KMS-11 (cell line): ENCODE results near the gene NOS1.

Experiments
- H2AFZ ChIP-seq: fragments of 200-600 bp; sonication (generic); 2 replicates; pipeline ENCODE4 v1.6.1; 2016; ENCODE audit warnings: antibody characterized with exemption, mixed run types, low read depth
- H3K27ac ChIP-seq: fragments of 200-600 bp; sonication (generic); 2 replicates; pipeline ENCODE4 v1.6.1; 2016; ENCODE audit warnings: mild to moderate bottlenecking, mixed run types
- H3K27me3 ChIP-seq: fragments of 200-600 bp; sonication (generic); 2 replicates; pipeline ENCODE4 v1.6.1; 2017; ENCODE audit warnings: mild to moderate bottlenecking, low read depth, mixed run types, moderate library complexity; ENCODE audit not compliant: insufficient read depth
- H3K36me3 ChIP-seq: fragments of 200-600 bp; sonication (generic); 2 replicates; pipeline ENCODE4 v1.6.1; 2017; ENCODE audit warnings: mild to moderate bottlenecking, mixed run types; ENCODE audit not compliant: insufficient read depth
- H3K4me1 ChIP-seq: fragments of 200-600 bp; sonication (generic); 2 replicates; pipeline ENCODE4 v1.6.1; 2016; ENCODE audit warnings: mild to moderate bottlenecking, low read depth, mixed run types; ENCODE audit not compliant: poor library complexity, severe bottlenecking
- H3K4me2 ChIP-seq: fragments of 200-600 bp; sonication (generic); 2 replicates; pipeline ENCODE4 v1.7.0; 2016; ENCODE audit warnings: mild to moderate bottlenecking, mixed run types
- H3K4me3 ChIP-seq: fragments of 200-600 bp; sonication (generic); IDR thresholded peaks from 2 replicates; pipeline ENCODE4 v1.6.1; 2017; ENCODE audit warnings: low read depth, low read length, mixed read lengths; ENCODE audit not compliant: insufficient read depth
- H3K79me2 ChIP-seq: fragments of 200-600 bp; sonication (generic); 2 replicates; pipeline ENCODE4 v1.6.1; 2016; ENCODE audit warnings: low read depth, mixed run types; ENCODE audit not compliant: insufficient read depth
- H3K9ac ChIP-seq: fragments of 200-600 bp; sonication (generic); 2 replicates; pipeline ENCODE4 v1.6.1; 2016; ENCODE audit warnings: mild to moderate bottlenecking, mixed run types
- H4K20me1 ChIP-seq: fragments of 200-600 bp; sonication (generic); 2 replicates; pipeline ENCODE4 v1.6.1; 2016; ENCODE audit warnings: mild to moderate bottlenecking, mixed run types; ENCODE audit not compliant: insufficient read depth
- CTCF ChIP-seq: fragments of 200-600 bp; sonication (generic); conservative IDR thresholded peaks from 2 replicates; pipeline ENCODE4 v1.6.1; 2017; ENCODE audit warnings: low read depth, mild to moderate bottlenecking, antibody characterized with exemption, low read length, moderate library complexity, mixed read lengths

NOS1 gene

GRCh38 chr12:117169548-117169947, 191.9 kb downstream of the NOS1 start:
- no peaks in the 10 kb centered on the region for H4K20me1 ChIP-seq
- H3K79me2 ChIP-seq: no peaks in the 10 kb centered on the region
- no peak overlapping the region for H2AFZ ChIP-seq
- no peaks in the 10 kb centered on the region for H3K36me3 ChIP-seq
- TF ChIP-seq CTCF: no peak
- no peak overlapping the region for H3K27ac ChIP-seq
- no peaks in the 10 kb centered on the region for H3K27me3 ChIP-seq
- no peak overlapping the region for H3K4me3 ChIP-seq
- no peak overlapping the region for H3K9ac ChIP-seq
- no peak overlapping the region for H3K4me2 ChIP-seq
- no peaks in the 10 kb centered on the region for H3K4me1 ChIP-seq

- TF ChIP-seq CTCF: no peak
- H3K36me3 ChIP-seq: no peaks in the 10 kb centered on the region
These were observed 192.4 kb downstream of the NOS1 start for GRCh38 chr12:117168976-117169375.

GRCh38 chr12:117167769-117168168, 193.7 kb downstream of the NOS1 start:
- Histone ChIP-seq H4K20me1 (no peaks in the 10 kb centered on the region), H3K27me3 (no peaks in the 10 kb centered on the region), H2AFZ (no peak overlapping the region), H3K36me3 (no peaks in the 10 kb centered on the region), H3K4me2 (no peak overlapping the region), H3K79me2 (no peaks in the 10 kb centered on the region), H3K4me3 (no peak overlapping the region), H3K9ac (no peak overlapping the region), H3K27ac (no peak overlapping the region), H3K4me1 (no peaks in the 10 kb centered on the region)
- no peak for TF ChIP-seq CTCF

More at GRCh38 chr12:117168976-117169375, 192.4 kb downstream of the NOS1 start:
- Histone ChIP-seq H3K4me2 (no peak overlapping the region), H2AFZ (no peak overlapping the region), H3K27me3 (no peaks in the 10 kb centered on the region), H3K4me3 (no peak overlapping the region), H4K20me1 (no peaks in the 10 kb centered on the region), H3K4me1 (no peaks in the 10 kb centered on the region), H3K9ac (no peak overlapping the region), H3K79me2 (no peaks in the 10 kb centered on the region), H3K27ac (no peak overlapping the region)

GRCh38 chr12:117166107-117166506, 195.3 kb downstream of the NOS1 start:
- Histone ChIP-seq H3K4me1 (no peaks in the 10 kb centered on the region), H3K9ac (no peak overlapping the region), H4K20me1 (no peaks in the 10 kb centered on the region), H3K27ac (no peak overlapping the region), H3K27me3 (no peaks in the 10 kb centered on the region), H3K79me2 (no peaks in the 10 kb centered on the region), H3K4me3 (no peak overlapping the region), H2AFZ (no peak overlapping the region), H3K4me2 (no peak overlapping the region), H3K36me3 (no peaks in the 10 kb centered on the region)
- no peak for TF ChIP-seq CTCF

- no peaks in the 10 kb centered on the region for H3K4me1 ChIP-seq
- H3K79me2 ChIP-seq: no peaks in the 10 kb centered on the region
- no peak overlapping the region for H2AFZ ChIP-seq
- H3K4me3 ChIP-seq: no peak overlapping the region
- no peaks in the 10 kb centered on the region for H3K27me3 ChIP-seq
- no peaks in the 10 kb centered on the region for H3K36me3 ChIP-seq
- TF ChIP-seq CTCF: no peak
- no peak overlapping the region for H3K27ac ChIP-seq
- no peaks in the 10 kb centered on the region for H4K20me1 ChIP-seq
- no peak overlapping the region for H3K4me2 ChIP-seq
- H3K9ac ChIP-seq: no peak overlapping the region
These were observed 196.1 kb downstream of the NOS1 start for GRCh38 chr12:117165342-117165741.
